ENCODE measurements around the gene PRIMPOL. TPM values are rescaled to one million over a fixed set of nuclear protein-coding genes. Genes with fewer than 3 reads are reported as not detected.
"Not testable (repeated sequence)": the region's sequence is repeated elsewhere in the genome, so short reads cannot be mapped to it uniquely, and the experiment has no call there.

The PRIMPOL gene
- total RNA-seq, 2 experiments from 2014 or later: 17.7 to 18.1 TPM

DNA sequence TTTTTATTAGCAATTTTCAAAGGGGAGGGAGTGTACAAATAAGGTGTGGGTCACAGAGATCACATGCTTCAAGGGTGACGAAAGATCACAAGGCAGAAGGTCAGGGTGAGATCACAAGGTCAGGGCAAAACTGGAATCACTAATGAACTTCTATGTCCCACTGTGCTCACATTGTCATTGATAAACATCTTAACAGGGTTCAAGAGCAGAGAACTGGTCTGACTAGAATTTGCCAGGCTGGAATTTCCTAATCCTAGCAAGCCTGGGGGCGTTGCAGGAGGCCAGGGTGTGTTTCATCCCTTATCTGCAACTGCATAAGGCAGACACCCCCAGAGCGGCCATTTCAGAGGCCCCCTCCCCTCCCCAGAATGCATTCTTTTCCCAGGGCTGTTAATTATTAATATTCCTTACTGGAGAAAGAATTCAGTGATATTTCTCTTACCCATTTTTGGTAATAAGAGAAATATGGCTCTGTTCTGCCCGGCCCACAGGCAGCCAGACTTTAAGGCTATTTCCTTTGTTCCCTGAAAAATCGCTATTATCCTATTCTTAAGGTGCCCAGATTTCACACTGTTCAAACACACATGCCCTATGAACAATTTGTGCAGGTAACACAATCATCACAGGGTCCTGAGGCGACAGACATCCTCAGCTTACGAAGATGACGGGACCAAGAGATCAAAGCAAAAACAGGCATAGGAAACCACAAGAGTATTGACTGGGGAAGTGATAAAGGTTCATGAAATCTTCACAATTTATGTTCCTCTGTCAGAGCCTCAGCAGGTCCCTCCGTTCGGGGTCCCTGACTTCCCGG is 23.5 kb upstream of the PRIMPOL start:
- H3K9me3 Mint-ChIP-seq, H3K27me3 Mint-ChIP-seq, DNase-seq, H3K4me3 Mint-ChIP-seq: not testable (repeated sequence)
- Mint-ChIP-seq H3K36me3 (peaks cover 52% of the 10 kb centered on the region), H3K27ac (peak overlapping the region; percentile 52), H3K4me1 (peaks cover 31% of the 10 kb centered on the region)

DNA sequence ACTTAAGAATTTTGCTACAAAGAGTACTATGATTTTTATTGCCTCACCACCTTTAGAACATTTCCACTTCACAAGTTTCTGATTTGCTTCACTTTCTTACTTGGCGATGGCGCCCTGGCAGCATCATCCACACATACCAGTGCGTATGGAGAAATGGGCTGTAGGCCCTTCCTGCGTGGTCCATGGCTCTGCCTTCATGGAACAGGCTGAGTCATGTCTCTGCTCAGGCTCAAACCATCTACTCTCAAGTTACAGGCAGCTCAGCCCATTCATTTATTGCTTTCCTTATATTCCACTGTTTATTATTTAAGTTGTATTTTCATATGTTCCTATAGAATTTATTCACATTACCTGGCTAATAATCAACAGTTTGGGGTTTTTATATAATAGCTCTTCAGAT is 21.4 kb upstream of the PRIMPOL start:
- Mint-ChIP-seq H3K9me3 (no peaks in the 10 kb centered on the region), H3K4me1 (peaks cover 34% of the 10 kb centered on the region), H3K27me3 (no peaks in the 10 kb centered on the region), H3K27ac (no peak overlapping the region), H3K4me3 (no peak overlapping the region), H3K36me3 (peaks cover 56% of the 10 kb centered on the region)
- no peak for DNase-seq

DNA sequence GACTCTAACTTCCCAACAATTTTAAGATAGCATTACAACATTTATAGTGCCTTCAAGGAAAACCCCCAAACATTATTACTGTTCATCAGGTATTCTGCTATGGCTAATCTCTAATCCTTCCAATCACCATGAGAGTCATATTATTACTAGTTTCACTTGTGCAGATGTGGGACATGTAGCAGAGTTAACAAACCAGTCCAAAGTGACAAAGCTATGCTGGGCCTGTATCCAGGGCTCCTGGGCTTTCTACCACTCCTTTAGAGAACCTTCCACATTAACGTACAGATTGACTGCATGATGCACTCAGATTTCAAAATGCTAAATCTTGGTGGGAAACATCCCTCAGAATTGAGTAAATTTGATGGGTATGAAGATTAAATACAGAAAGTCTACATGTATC is 16.7 kb upstream of the PRIMPOL start:
- Mint-ChIP-seq H3K27ac (no peak overlapping the region), H3K4me1 (peaks cover 9% of the 10 kb centered on the region), H3K27me3 (no peaks in the 10 kb centered on the region), H3K4me3 (no peak overlapping the region), H3K9me3 (no peaks in the 10 kb centered on the region), H3K36me3 (peaks cover 45% of the 10 kb centered on the region)
- no peak for DNase-seq

DNA sequence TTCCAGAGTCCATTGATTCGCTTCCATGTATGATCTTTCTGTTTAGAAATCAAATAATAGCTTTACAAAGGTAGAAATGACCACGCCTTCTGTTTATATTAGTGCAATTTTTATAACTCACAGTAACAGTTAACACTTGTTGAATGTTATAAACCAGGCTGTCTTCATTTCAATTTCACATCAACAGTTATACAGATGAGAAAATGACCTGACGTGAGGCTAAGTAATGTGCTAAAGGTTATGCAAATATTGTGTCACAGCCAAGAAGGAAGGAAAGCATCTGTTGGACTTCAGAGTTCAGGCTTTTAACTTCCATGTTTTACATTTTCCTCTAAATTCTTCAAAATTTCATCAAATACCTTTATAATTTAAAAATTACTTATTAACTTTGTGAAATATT is 14.2 kb upstream of the PRIMPOL start:
- Mint-ChIP-seq H3K4me1 (peaks cover 21% of the 10 kb centered on the region), H3K27ac (no peak overlapping the region), H3K36me3 (peaks cover 51% of the 10 kb centered on the region), H3K4me3 (no peak overlapping the region), H3K27me3 (no peaks in the 10 kb centered on the region), H3K9me3 (no peaks in the 10 kb centered on the region)
- DNase-seq: no peak

DNA sequence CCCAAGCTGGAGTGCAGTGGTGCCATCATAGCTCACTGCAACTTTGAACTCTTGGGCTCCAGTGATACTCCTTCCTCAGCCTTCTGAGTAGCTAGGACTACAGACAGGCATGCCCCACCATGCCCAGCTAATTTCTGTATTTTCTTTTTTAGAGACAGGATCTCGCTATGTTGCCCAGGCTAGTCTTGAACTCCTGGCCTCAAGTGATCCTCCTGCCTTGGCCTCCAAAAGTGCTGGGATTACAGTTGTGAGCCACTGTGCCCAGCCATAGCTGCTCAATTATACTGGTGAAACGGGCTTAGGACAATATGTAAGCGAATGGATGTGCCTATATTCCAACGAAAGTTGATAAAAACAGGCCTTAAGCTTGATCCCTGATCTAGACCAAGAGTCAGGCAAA is 13.4 kb upstream of the PRIMPOL start:
- Mint-ChIP-seq H3K27ac (no peak overlapping the region), H3K27me3 (no peaks in the 10 kb centered on the region), H3K36me3 (peaks cover 53% of the 10 kb centered on the region), H3K4me3 (no peak overlapping the region), H3K4me1 (peaks cover 26% of the 10 kb centered on the region), H3K9me3 (no peaks in the 10 kb centered on the region)
- no peak for DNase-seq

DNA sequence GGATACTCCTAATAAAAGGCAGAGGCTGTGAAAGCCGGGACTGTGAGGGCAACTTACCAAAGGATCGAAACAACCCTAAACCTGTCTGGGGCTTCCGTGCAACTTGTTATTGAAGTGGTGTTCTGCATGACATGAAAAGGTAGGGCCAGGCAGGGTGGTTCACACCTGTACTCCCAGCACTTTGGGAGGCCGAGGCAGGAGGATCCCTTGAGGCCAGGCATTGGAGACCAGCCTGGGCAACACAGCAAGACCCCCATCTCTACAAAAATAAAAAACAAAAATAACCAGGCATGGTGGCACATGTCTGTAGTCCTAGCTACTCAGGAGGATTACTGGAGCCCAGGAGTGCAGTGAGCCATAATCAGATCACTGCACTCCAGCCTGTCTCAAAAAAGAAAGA is 12.6 kb upstream of the PRIMPOL start:
- peaks cover 56% of the 10 kb centered on the region for H3K36me3 Mint-ChIP-seq
- no peak for DNase-seq
- H3K4me1 Mint-ChIP-seq: peaks cover 32% of the 10 kb centered on the region
- H3K9me3 Mint-ChIP-seq: no peaks in the 10 kb centered on the region
- H3K27me3 Mint-ChIP-seq: no peaks in the 10 kb centered on the region
- H3K27ac Mint-ChIP-seq: no peak overlapping the region
- no peak overlapping the region for H3K4me3 Mint-ChIP-seq

DNA sequence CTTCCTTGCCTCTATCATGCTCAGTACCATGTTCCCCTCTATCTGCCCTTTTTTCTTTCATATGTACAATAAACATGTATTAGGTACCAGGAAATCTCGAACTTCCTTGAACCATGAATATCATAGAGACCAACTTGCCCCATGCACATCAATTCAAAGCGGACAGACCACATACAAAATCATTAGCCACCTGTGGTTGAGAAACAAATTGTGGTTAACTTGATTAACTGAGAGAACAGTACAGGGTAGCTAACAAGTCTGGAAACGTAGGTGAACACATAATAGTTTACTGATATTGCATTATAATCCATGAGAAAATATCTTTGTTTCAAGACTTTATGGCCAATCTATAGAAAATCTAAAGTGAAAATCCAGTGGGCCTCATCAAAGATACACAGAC is 8.5 kb upstream of the PRIMPOL start:
- Mint-ChIP-seq H3K4me3 (no peak overlapping the region), H3K27ac (no peak overlapping the region), H3K27me3 (no peaks in the 10 kb centered on the region), H3K36me3 (peaks cover 62% of the 10 kb centered on the region), H3K9me3 (no peaks in the 10 kb centered on the region), H3K4me1 (peaks cover 52% of the 10 kb centered on the region)
- DNase-seq: no peak

DNA sequence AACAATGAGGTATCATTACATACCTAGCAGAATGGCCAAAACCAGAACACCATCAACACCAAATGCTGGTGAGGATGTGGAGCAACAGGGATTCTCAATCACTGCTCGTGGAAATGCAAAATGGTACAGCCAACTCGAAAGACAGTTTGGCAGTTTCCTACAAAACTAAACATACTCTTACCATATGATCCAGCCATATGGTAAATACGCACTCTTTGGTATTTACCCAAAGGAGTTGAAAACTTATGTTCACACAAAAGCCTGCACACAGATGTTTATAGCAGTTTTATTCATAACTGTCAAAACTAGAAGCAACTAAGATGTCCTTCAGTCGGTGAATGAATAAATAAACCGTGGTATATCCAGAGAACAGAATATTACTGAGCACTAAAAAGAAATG is 8.1 kb upstream of the PRIMPOL start:
- Mint-ChIP-seq H3K27me3 (no peaks in the 10 kb centered on the region), H3K36me3 (peaks cover 62% of the 10 kb centered on the region), H3K4me3 (no peak overlapping the region), H3K4me1 (peaks cover 55% of the 10 kb centered on the region), H3K27ac (no peak overlapping the region), H3K9me3 (no peaks in the 10 kb centered on the region)
- DNase-seq: no peak

DNA sequence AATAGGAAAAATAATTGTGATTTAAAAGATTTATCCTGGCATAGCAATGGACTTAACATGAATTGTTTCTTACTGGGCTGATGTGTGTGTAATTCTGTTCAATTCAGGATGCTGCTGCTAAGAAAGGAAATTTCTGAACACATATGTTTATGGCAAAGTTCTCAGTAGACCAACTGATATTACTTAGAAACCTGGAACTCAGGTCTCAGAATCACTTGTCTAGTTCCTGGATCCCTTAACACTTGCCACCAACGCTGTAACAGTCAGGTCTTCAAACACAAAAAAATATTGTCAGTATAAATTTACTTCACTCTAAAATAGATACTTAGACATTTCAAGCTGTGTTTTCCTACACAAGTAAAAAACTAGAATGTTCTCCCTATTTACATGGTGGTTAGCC is 5.8 kb upstream of the PRIMPOL start:
- no peaks in the 10 kb centered on the region for H3K9me3 Mint-ChIP-seq
- peak overlapping the region; percentile 69 for H3K27ac Mint-ChIP-seq
- peaks cover 68% of the 10 kb centered on the region for H3K4me1 Mint-ChIP-seq
- H3K4me3 Mint-ChIP-seq: peak overlapping the region; percentile 32
- DNase-seq: no peak
- H3K27me3 Mint-ChIP-seq: no peaks in the 10 kb centered on the region
- peaks cover 67% of the 10 kb centered on the region for H3K36me3 Mint-ChIP-seq

DNA sequence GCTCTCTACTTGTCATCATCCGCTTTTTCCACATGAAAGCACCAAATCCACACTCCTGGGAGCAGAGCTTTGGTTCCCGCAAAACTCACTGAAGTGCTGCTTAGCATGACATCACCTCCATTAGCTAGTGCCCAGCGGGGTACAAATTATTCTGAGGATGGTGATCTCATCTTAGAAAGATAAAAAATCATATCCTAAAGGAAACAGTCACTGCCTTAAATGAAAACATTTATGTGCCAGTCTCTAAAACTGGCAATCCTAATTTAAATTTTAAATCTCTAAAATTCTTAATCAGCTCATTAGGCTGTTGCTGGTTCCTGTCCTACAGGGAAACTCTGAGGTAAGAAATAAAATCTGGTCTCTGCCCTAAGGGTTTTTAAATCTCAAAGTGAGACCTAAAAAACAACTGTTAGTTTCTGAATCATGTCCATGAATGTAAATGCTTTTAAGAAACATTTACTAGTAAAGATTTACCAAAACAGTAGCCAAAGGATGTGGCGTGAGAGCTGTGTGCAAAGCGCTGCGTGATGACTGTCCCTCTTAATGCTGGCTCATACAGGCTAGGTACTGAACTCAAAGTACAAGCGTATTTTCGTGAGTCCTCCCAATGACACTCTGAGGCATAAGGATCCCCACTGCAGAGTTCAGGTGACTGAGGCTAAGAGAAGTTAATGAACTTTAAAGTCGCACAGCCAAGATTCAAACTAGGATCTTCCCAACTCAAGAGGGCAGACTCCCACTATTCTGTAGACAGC is 4.8 kb upstream of the PRIMPOL start:
- Mint-ChIP-seq H3K27me3 (no peaks in the 10 kb centered on the region), H3K36me3 (peaks cover 61% of the 10 kb centered on the region), H3K4me3 (peak overlapping the region; percentile 12), H3K9me3 (no peaks in the 10 kb centered on the region), H3K27ac (peak overlapping the region; percentile 54), H3K4me1 (peaks cover 62% of the 10 kb centered on the region)
- DNase-seq: no peak

DNA sequence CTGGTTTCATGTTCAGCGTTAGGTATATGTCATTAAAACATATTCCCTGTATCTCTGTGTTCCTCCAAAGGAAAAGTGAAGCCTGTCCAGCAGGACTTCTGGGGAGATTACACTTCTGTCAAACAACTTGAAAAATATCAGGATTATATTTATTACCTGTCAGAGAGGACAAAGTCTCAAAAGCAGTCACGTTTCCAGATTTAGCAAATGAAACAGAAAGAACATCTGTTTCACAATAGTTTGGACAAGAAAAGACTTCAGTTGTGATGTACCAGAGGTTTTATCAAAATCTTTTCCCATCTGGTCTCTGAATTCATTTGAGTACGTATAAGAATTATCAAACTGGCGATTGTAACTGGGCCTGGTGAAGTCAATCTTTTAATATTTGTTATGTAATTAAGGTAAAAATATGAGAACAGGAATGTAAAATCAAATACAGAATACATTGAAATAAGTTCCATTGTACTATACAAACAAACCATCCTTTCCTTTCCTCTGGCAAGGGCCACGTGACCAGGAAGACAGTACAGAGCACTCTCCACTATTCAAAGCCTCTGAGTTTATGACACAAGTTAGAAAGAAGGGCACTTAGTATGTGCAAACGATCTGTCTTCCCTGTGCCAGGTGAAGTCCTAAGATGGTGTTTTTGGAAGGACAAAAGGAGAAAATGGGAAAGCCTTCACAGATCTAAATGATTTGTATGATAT is 3.5 kb upstream of the PRIMPOL start:
- no peaks in the 10 kb centered on the region for H3K27me3 Mint-ChIP-seq
- H3K4me3 Mint-ChIP-seq: peak overlapping the region; percentile 93
- no peaks in the 10 kb centered on the region for H3K9me3 Mint-ChIP-seq
- no peak for DNase-seq
- peaks cover 59% of the 10 kb centered on the region for H3K4me1 Mint-ChIP-seq
- H3K27ac Mint-ChIP-seq: no peak overlapping the region
- peaks cover 57% of the 10 kb centered on the region for H3K36me3 Mint-ChIP-seq

DNA sequence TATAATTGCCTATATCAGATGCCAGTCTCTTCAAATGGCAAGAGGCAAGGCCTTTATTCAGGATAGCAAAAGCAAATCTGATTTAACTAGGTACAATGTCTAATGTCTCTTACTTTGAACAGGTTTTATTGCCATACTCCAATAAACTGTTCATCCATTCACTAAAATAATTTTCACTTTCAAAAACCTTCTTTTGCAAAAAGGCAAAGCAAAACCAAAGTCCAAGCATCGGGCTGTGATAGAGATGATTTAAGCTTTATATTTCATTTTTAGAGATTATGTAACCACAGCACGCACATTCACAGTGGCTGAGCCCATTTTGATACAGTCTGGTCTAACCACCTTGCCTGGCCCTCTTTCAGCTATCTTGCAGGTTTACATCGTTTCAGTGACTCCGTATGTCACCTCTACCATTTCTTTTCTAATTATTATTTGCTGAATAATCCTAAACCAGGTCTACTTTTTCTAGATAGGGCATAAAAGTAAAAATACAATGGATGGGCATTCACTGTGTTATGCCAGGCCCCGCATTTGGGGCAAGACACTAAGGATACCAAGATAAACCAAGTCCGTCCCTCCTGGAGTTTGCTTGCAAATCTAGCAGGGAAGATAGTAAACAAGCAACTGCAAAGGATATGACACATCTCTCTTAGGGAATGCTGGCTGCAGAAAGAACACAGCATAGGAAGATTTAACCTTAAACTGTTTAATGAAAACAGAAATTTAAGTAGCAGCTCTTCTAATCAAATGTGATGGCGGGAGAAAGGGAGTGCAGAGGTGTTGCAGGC is 2.1 kb upstream of the PRIMPOL start:
- peaks cover 45% of the 10 kb centered on the region for H3K36me3 Mint-ChIP-seq
- DNase-seq: no peak
- H3K4me1 Mint-ChIP-seq: peaks cover 50% of the 10 kb centered on the region
- H3K4me3 Mint-ChIP-seq: peak overlapping the region; percentile 93
- peak overlapping the region; percentile 92 for H3K27ac Mint-ChIP-seq
- no peaks in the 10 kb centered on the region for H3K27me3 Mint-ChIP-seq
- H3K9me3 Mint-ChIP-seq: no peaks in the 10 kb centered on the region

DNA sequence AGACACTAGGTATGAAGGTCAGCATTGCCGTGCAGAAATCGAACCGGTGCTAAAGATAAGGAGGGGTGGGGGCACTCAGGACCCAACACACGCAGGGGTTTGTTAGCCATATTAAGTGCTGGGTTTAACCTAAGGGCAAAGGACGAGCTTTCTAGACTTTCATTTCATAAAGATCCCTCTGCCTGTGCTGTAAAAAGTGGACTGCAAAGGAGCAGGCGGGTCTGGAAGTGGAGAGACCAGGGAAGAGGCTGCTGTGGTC is 1.6 kb upstream of the PRIMPOL start:
- Mint-ChIP-seq H3K4me1 (peaks cover 48% of the 10 kb centered on the region), H3K36me3 (peaks cover 44% of the 10 kb centered on the region), H3K9me3 (no peaks in the 10 kb centered on the region), H3K4me3 (peak overlapping the region; percentile 93), H3K27ac (peak overlapping the region; percentile 92), H3K27me3 (no peaks in the 10 kb centered on the region)
- no peak for DNase-seq

DNA sequence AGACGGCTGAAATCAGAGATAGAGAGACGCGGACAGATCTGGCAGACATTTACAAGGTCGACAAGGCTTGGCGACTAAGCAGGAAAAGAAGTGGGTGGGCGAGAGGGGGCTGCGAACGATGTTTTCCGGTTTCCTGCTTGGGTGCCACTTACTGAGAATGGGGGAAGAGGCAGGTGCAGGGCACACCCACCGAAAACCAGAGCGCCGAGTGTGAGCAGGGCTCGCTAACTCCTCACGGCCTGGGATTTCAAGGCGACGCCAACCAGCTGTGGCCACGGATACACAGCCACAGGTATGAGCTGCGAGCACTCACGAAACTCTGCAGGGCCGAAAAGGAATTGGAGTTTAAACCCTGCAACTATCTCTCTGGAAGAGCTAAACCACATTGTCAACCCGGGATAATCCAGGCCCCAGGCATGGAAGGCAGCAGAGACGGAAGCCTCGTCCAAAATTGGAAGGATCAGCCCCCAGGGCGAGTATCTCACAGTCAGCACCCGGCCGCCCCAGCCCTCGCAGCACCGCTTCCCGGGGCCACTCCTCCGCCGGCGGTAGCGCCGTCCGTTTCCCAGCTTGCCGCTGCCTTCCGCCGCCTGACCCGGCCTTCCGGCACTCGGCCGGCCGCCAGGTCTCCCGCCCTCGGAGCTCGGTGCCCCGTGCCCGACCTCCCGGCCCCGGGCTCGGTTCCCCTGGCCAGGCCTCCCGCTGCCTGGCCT is 1.1 kb upstream of the PRIMPOL start:
- Mint-ChIP-seq H3K27ac (peak overlapping the region; percentile 92), H3K4me3 (peak overlapping the region; percentile 93), H3K4me1 (peaks cover 48% of the 10 kb centered on the region), H3K27me3 (no peaks in the 10 kb centered on the region), H3K9me3 (no peaks in the 10 kb centered on the region), H3K36me3 (peaks cover 44% of the 10 kb centered on the region)
- peak; percentile 61 for DNase-seq
